ENCODE data around the gene ASB17. TPM values are rescaled to one million over a fixed set of nuclear protein-coding genes. Genes with fewer than 3 reads are reported as not detected.
"Not testable (repeated sequence)": the region's sequence is repeated elsewhere in the genome, so short reads cannot be mapped to it uniquely, and the experiment has no call there.

Gene ASB17, protein sequence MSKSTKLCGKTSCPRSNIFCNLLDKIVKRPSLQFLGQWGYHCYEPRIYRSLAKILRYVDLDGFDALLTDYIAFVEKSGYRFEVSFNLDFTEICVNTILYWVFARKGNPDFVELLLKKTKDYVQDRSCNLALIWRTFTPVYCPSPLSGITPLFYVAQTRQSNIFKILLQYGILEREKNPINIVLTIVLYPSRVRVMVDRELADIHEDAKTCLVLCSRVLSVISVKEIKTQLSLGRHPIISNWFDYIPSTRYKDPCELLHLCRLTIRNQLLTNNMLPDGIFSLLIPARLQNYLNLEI
- not detected in 2 replicates for total RNA-seq (2014; rRNA removed; shearing (Covaris generic))

DNA sequence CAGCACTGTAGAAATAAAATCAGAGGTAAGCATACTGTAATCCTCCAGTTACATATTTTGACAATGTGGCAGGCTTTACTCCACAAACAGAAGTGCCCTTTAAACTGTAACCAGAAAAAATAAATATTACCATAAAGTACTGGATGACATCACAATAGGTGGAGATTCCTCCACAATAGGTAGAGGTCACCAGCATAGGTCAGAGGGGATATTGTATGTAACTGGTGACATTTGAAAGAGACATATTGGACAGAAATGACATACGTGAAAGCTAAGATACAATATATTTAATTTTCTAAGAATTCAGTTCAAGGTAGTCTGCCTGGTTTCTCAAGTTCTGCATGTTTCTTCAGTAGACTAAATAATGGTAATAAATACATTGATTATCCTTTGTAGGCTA is at the start of gene ASB17:
Gene ASB17 (minus strand): TSS at position 101 of the 400 bp plus-strand sequence. CDS start 113 bp downstream, outside the sequence.
- Histone ChIP-seq H3K27me3 (ENCODE audit: control insufficient read depth, insufficient read depth, low read length) (no peaks in the 10 kb centered on the region), H3K36me3 (replicated peaks; ENCODE audit: control insufficient read depth, insufficient read depth, low read length) (no peaks in the 10 kb centered on the region), H3K4me3 (ENCODE audit: insufficient read depth, low read depth, low read length) (no peak within 1 kb of the TSS)
- DNase-seq, result no peak

DNA sequence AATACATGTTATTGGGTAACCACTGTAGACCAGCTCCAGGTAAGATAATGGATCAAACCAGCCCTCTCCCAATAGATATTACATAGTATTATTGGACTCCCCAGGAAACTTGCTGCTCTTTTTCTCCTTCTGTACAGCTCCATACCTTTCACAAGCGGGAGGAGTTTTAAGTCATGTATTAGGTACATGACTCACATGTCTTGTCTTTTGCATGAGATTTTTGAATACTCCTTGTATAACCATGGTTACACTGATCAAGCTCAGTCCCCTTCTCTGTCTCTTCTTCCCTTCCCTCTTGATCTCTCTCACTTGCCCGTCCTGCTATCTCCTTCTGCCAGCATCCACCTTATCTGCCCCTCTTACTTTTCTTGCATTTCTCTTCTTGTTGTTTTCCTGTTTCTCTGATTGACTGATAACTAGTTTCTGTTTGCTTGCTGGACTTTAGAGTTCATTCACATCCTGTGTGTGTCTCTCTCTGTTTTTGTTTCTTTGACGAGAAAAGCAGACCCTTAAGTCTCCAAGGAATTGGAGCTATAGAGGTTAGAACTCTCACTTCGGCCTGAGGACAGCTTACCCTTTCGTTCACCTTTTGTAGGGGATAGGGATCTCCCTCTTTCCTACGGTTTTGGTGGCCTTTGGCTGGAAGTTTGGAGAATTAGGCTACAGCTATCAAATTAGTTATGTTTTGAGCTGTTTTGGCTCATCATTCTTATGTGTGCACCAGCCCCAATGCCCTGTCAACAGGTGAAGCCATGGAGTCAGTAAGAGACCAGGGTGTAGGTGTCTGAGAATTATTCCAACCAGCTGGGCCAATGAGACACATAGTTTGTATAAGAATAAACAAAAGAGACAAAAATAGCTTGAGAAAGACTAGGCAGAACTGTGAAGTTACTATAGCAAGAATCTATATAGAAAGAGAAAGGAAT is 49.0 kb upstream of the ASB17 start:
- DNase-seq, result no peak
- Histone ChIP-seq H3K36me3 (replicated peaks; ENCODE audit: control insufficient read depth, insufficient read depth, low read length) (no peaks in the 10 kb centered on the region), H3K4me3 (ENCODE audit: insufficient read depth, low read depth, low read length) (no peak overlapping the region), H3K27me3 (ENCODE audit: control insufficient read depth, insufficient read depth, low read length) (no peaks in the 10 kb centered on the region)

DNA sequence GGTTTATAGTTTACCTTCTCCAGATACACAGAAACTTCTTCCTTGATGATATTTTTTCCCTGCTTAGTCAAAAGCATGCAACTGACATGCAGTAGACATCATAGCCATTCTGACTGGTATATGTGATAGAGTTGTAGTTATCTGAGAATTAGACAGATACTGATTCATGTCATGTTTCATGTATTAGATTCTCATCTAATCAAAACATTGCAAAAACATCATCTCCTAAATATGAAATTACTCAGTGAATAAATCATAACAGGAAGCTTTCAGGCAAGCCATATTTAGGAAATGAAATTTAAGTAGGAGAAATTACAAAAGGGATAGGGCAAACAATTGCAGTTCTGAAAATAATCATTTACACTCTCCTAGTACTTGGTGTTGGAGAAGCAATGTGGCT is 38.4 kb upstream of the ASB17 start:
- Histone ChIP-seq H3K27me3 (ENCODE audit: control insufficient read depth, insufficient read depth, low read length) (no peaks in the 10 kb centered on the region), H3K36me3 (replicated peaks; ENCODE audit: control insufficient read depth, insufficient read depth, low read length) (no peaks in the 10 kb centered on the region), H3K4me3 (ENCODE audit: insufficient read depth, low read depth, low read length) (no peak overlapping the region)
- no peak for DNase-seq

DNA sequence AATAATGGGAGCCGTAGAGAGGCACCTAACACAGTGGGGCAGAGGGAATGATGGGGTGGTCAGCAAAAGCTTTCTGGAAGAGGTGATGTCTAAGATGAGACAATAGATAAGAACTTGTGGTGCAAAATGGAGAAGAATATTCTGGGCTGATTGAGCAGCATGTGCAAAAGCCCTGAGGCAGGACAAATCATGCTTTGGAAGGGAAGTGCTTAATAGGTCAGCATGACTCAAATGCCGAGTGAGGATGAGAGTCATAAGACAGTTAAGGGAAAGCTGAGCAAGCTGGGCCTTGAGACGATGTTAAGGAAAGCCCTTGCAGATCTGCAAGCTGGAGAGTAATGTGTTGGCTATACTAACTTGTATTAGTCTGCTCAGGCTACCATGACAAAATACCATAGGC is 37.3 kb upstream of the ASB17 start:
- Histone ChIP-seq H3K4me3 (ENCODE audit: insufficient read depth, low read depth, low read length) (no peak overlapping the region), H3K36me3 (replicated peaks; ENCODE audit: control insufficient read depth, insufficient read depth, low read length) (no peaks in the 10 kb centered on the region), H3K27me3 (ENCODE audit: control insufficient read depth, insufficient read depth, low read length) (no peaks in the 10 kb centered on the region)
- no peak for DNase-seq

DNA sequence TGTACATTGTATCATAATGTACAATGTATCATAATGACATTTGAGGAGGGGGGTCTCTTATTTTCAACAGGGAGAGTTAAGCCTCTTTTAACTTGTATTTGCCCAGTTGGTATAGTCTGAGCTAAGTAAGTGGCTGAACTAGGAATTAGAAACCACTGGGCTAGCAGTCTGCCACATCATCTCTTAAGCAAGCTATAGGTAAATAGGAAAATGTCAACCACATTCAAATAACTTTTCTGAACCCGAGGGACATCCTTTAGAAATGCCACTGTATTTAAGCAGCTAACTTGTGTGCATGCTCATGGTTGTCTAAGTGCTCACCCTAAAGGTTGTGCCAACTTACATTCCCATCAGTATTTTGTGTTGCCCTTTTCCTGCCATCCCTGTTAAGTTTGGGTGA is 35.5 kb upstream of the ASB17 start:
- Histone ChIP-seq H3K27me3 (ENCODE audit: control insufficient read depth, insufficient read depth, low read length) (no peaks in the 10 kb centered on the region), H3K36me3 (replicated peaks; ENCODE audit: control insufficient read depth, insufficient read depth, low read length) (no peaks in the 10 kb centered on the region), H3K4me3 (ENCODE audit: insufficient read depth, low read depth, low read length) (no peak overlapping the region)
- DNase-seq, result no peak

DNA sequence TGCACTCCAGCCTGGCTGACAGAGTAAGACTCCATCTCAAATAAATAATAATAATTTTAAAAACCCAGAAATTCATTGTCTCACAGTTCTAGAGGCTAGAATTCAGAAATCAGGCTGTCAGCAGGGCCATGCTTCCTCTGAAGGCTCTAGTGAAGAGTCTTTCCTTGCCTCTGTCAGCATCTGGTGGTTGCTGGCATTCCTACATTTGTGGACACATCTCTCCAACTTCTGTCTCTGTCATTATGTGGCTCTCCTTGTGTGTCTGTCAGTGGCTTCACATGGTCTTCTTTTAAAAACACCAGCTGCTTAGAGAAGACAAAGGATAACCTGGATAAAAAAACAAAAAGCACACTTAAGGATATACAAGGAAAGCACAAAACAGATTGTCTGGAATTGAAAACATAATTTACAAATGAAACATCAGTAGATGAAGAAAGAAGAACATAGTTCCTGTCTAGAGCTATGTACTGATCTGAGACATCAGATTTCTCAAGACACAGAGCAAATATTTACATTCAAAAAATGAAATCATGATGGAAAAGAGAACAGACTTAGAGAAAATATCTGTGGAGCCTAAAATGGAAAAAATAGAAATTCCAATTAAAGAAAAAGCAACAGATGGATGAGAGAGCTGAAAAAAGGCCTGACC is 32.7 kb upstream of the ASB17 start:
- no peak for DNase-seq
- H3K36me3 ChIP-seq (replicated peaks; ENCODE audit: control insufficient read depth, insufficient read depth, low read length), result no peaks in the 10 kb centered on the region
- no peaks in the 10 kb centered on the region for H3K27me3 ChIP-seq (ENCODE audit: control insufficient read depth, insufficient read depth, low read length)
- no peak overlapping the region for H3K4me3 ChIP-seq (ENCODE audit: insufficient read depth, low read depth, low read length)

DNA sequence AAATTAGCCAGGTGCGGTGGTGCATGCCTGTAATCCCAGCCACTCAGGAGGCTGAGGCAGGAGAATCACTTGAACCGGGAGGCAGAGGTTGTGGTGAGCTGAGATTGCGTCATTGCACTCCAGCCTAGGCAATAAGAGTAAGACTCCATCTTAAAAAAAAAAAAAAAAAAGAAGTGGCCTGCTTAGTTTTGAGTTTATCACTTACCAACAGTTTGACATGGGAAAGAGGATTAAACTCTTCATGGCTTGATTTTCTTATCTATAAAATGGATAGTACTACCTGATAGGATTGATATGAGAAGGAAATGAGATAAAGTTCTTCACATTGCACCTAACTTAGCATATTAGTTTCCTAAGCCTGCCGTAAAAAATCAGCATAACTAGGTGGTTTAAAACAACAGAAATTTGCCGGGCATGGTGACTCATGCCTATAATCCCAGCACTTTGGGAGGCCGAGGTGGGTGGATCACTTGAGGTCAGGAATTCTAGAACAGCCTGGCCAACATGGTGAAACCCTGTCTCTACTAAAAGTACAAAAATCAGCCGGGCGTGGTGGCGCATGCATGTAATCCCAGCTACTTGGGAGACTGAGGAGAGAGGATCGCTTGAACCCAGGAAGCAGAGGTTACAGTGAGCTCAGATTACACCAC is 32.0 kb upstream of the ASB17 start:
- DNase-seq; H3K36me3 ChIP-seq (replicated peaks; ENCODE audit: control insufficient read depth, insufficient read depth, low read length); H3K4me3 ChIP-seq (ENCODE audit: insufficient read depth, low read depth, low read length); H3K27me3 ChIP-seq (ENCODE audit: control insufficient read depth, insufficient read depth, low read length): not testable (repeated sequence)

DNA sequence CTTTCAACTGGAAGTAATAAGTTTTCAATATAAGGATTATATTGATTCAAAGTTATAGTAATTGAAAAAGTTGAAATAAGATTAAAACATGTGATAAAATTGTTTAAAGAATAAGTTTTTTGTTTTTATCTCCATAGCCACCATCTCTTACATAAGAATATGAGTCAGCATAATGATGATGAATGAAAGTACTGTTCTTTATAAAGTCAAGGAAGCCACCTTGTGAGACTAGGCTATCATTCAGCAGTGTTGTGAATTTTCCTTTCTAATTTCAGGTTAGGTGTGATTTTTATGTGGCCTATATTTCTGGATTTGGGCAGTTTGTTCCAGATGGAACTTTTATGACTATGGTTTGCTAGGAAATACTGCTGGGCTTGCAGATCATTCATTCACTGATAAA is 22.4 kb upstream of the ASB17 start:
- Histone ChIP-seq H3K36me3 (replicated peaks; ENCODE audit: control insufficient read depth, insufficient read depth, low read length) (no peaks in the 10 kb centered on the region), H3K4me3 (ENCODE audit: insufficient read depth, low read depth, low read length) (no peak overlapping the region), H3K27me3 (ENCODE audit: control insufficient read depth, insufficient read depth, low read length) (no peaks in the 10 kb centered on the region)
- DNase-seq, result no peak

DNA sequence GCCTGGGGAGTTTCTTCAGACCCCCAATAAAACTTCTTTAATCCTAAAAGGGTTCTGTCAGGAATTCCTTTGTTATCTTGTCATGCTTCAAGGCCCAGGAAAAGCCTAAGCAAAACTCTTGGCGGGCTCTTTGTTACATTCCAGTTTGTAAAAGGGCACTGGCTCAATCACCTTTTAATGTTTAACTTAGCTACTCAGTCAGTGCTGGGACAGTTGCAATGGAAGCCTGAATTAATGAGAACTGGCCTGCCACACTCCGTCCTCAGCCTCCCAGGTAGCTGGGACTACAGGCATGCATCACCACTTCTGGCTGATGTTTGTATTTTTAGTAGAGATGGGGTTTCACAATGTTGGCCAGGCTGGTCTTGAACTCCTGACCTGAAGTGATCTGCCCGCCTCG is 21.3 kb upstream of the ASB17 start:
- Histone ChIP-seq H3K27me3 (ENCODE audit: control insufficient read depth, insufficient read depth, low read length) (no peaks in the 10 kb centered on the region), H3K4me3 (ENCODE audit: insufficient read depth, low read depth, low read length) (no peak overlapping the region), H3K36me3 (replicated peaks; ENCODE audit: control insufficient read depth, insufficient read depth, low read length) (no peaks in the 10 kb centered on the region)
- no peak for DNase-seq

DNA sequence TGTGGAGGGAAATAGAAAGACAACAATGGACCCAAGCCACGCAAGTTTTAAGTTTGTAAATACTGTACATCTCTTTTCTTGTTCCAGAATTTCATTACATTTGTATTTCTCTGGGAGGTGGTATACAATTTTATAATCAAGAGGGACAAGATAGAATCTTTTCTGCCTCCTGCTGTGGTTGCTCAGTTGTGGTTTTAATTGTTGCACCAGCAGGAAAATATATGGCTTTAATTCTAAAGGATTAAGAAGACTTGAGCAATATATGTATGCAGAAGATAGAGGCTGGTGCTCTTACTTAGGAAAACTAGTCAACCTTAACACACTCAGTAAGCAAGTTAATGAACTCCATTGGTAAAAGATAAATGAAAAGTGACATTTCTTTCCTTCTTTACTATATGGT is 19.8 kb upstream of the ASB17 start:
- no peaks in the 10 kb centered on the region for H3K36me3 ChIP-seq (replicated peaks; ENCODE audit: control insufficient read depth, insufficient read depth, low read length)
- H3K27me3 ChIP-seq (ENCODE audit: control insufficient read depth, insufficient read depth, low read length), result no peaks in the 10 kb centered on the region
- no peak overlapping the region for H3K4me3 ChIP-seq (ENCODE audit: insufficient read depth, low read depth, low read length)
- no peak for DNase-seq

DNA sequence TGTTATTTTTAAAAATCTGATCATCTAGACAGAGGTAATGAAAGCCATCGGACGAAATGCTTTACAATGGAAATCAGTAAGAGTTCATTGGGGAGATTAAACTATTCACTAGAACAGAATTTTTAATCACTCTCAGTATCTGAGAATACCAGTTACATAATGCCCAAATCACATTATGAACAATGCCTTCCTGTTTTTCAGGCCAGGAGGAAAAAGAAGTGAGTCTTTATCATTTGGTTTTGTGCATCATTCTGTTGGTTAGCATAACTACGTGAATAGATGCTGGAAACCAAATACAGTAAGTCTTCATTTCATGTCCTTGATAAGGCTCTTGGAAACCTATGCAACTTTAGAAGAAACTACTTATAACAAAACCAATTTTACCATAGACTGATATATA is 18.0 kb upstream of the ASB17 start:
- Histone ChIP-seq H3K36me3 (replicated peaks; ENCODE audit: control insufficient read depth, insufficient read depth, low read length) (no peaks in the 10 kb centered on the region), H3K4me3 (ENCODE audit: insufficient read depth, low read depth, low read length) (no peak overlapping the region), H3K27me3 (ENCODE audit: control insufficient read depth, insufficient read depth, low read length) (no peaks in the 10 kb centered on the region)
- DNase-seq, result no peak

DNA sequence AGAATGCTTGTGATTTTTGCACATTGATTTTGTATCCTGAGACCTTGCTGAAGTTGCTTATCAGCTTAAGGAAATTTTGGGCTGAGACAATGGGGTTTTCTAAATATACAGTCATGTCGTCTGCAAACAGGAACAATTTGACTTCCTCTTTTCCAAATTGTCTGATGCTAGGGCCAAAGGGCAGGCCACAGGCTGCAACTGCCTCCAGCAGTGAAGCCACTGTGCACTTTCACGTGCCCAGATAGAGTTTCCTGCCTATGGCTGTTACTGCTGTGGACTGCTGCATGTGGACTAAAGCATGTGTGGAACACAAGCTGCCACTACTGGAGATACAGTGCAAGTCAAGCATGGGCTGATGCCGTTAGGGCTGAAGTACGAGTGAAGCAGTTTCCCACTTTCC is 10.8 kb upstream of the ASB17 start:
- H3K36me3 ChIP-seq (replicated peaks; ENCODE audit: control insufficient read depth, insufficient read depth, low read length); H3K4me3 ChIP-seq (ENCODE audit: insufficient read depth, low read depth, low read length); H3K27me3 ChIP-seq (ENCODE audit: control insufficient read depth, insufficient read depth, low read length); DNase-seq: not testable (repeated sequence)

DNA sequence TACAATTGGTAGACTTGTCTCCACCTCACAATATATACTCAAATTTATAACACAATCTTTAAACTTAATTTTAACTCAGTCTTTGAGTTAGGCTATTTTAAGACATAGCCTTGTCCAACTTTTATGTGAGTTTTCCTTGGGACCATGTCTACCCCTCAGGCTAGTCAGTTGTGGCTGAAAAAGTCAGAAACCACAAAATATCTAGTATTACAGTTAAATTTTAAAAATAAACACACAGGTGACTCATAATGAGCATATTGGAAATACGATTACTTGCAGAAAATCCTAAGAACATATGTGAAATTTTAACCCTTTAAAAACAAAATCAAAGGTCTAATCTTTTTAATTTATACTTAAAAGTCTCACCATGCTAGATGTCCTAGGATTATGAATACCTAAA is 4.8 kb upstream of the ASB17 start:
- H3K4me3 ChIP-seq (ENCODE audit: insufficient read depth, low read depth, low read length), result no peak overlapping the region
- H3K27me3 ChIP-seq (ENCODE audit: control insufficient read depth, insufficient read depth, low read length), result no peaks in the 10 kb centered on the region
- DNase-seq, result no peak
- H3K36me3 ChIP-seq (replicated peaks; ENCODE audit: control insufficient read depth, insufficient read depth, low read length), result no peaks in the 10 kb centered on the region

DNA sequence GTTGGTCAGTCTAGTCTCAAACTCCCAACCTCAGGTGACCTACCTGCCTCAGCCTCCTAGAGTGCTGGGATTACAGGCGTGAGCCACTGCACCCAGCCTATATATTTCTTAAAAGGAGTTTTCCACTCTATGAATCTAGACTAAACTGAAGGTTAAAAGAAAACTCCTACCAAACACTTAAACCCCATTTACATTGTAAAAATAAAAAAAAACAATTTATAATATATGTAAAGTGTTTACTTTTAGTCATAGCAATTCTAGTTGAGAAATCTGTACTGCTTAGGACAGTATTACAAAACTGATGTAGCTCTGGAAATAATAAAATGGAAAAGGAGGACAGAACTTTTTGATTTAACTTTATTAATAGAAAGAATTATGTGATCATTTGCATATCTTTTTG is 9.5 kb downstream of the ASB17 start:
- Histone ChIP-seq H3K4me3 (ENCODE audit: insufficient read depth, low read depth, low read length) (no peak overlapping the region), H3K36me3 (replicated peaks; ENCODE audit: control insufficient read depth, insufficient read depth, low read length) (no peaks in the 10 kb centered on the region), H3K27me3 (ENCODE audit: control insufficient read depth, insufficient read depth, low read length) (no peaks in the 10 kb centered on the region)
- no peak for DNase-seq

Data from H7 (cell line).